GM19467 (cell line): ENCODE data around the gene ZNF521.
A peak's percentile ranks its signal among the peaks of the same experiment; 100 is the strongest.

ENCODE experiments used
- ATAC-seq: cut with Tn5 transposase; IDR thresholded peaks from one replicate; pipeline ENCODE4 v1.9.1; 2021; ENCODE audit warnings: mild to moderate bottlenecking, moderate library complexity; ENCODE audit not compliant: unreplicated experiment

ZNF521 gene

GRCh38 chr18:25351777-25352628 lies at the start of gene ZNF521:
ZNF521 (minus strand) TSS chr18:25352166; CDS start chr18:25350946, 1,220 bp downstream.
- peak; percentile 55 for ATAC-seq

- no peak for ATAC-seq
Observed at GRCh38 chr18:25399554-25399953, 47.6 kb upstream of the ZNF521 start.

GRCh38 chr18:25392192-25392591 lies 40.2 kb upstream of the ZNF521 start:
- no peak for ATAC-seq

DNA sequence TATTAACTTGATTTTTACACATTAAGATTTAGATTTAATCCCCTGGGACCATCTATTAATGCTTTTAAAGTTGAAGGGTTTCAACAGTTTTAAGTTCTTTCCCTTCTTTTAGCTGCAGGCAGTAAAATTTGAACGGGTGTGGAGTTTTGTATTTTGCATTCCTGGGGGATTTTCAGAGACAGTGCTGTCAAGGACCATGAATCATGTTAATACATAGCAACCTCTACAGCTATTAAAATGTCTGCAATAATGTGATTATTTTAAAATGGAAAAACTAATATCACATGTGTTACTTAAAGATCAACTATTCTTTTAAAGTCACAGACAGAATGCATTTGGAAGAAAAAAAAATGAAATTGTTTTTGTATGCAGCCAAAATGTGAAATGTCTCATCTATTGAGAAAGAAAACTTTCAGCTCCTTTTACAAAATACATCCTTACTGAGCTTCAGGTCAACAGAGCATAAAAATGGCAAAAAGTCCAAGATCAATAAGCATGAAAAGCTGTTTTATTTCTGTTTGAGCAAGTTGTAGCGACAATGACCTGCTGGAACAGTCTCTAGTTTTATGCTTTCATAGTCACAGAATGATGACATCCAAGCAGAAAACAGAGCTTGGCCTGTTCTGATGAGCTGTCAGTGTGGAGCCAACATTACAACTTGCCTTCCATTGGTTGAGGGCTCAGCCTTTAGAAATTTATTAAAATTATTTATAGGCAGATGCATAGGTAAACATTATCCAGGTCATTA lies 21.6 kb upstream of the ZNF521 start:
- ATAC-seq = no peak

DNA sequence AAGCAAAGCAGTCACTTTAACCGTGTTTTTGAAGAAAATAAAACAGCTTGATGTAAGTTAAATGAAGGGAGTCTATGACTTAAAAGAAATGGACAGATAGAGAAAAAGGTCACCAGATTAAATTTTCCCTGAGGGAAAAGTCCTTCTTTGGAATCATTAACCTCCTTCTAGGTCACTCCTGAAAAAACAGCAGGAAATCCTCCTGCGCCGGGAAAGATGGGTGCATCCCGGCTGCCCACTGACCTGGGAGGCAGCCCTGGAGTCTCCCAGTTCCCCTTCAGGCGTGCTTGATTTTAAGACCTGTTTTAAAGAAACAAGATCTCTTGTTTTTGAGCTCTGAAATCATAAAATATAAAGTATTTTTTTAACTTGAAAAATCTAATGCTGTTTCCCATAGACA lies 18.4 kb upstream of the ZNF521 start:
- no peak for ATAC-seq

DNA sequence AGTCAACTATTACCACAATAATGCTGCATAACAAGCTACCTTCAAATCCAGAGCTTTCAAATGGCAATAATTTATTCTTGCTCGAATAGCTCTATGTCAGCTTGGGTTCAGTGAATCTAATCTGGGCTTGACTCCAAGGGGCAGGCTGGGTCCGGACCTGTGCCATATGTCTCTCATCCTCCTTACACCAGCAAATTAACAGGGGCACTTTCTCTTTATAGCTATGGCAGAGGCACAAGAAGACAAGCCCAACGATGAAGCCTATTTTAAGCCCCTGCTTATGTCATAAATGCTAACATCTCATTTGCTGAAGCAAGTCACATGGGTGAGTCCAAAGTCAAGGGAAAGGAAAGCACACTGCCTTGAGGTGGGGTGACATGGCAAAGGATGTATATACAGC lies 13.3 kb upstream of the ZNF521 start:
- ATAC-seq = no peak

DNA sequence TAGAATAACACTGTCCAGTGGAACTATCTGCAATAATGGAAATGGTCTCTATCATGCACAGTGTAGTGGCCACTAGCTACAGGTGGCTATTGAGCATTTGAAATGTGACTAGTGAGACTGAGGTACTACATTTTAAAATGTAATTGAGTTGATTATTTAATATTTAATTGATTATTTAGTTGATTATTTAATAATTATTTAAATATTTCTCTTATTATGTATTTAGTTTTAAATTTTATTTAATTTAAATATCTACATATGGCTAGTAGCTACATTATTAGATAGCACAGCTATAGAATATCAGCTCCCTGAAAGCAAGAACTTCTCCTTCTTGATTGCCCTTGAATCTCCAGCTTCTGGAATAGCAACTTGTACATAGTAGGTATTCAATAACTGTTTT lies 12.8 kb upstream of the ZNF521 start:
- no peak for ATAC-seq

DNA sequence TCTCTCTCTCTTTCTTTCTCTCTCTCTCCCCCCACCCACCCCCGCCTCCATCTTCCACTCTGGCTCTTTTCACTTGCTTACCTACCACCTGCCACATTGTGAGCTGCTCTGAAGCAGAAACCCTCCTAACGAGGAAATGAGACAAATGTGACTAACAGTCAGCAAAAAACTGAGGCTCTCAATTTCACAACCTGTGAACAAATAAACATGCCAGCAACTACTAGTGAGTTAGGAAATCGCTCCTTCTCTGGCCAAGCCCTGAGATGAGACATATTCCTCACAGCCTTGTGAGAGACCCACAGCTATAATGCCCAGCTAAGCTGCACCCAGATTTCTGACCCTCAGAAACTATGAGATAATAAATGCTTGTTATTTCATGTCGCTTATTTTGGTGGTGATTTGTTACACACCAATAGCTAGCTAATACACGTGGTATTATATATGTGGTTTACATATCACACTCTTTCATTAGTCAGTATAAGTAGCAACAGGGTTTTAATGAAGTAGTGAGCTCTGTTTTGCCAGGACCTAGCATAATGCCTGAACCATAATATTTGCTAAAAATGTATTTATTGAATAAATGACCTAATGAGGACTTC lies 8.4 kb upstream of the ZNF521 start:
- no peak for ATAC-seq

GRCh38 chr18:25353080-25353479 lies 1.1 kb upstream of the ZNF521 start:
- no peak for ATAC-seq

DNA sequence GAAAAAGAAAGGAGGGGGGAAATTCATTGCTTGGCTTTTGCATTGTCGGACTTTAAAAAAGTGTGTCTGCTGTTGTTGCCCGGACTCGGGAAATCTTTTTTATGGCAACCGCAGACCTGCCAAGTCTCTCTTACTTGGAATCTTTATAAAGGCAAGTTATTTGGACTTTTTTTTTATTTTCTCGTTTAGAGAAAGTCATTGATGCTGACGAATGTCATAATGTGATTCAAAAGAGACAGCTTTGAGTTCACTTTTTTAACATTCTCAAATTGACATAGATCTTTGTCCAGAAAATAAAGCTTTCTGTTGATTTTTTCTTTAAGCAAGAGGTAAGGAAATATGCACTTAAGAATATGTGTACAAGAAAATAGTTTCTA lies 651 bp upstream of the ZNF521 start:
- no peak for ATAC-seq

GRCh38 chr18:25351280-25351775 lies 638 bp downstream of the ZNF521 start:
- ATAC-seq = no peak

DNA sequence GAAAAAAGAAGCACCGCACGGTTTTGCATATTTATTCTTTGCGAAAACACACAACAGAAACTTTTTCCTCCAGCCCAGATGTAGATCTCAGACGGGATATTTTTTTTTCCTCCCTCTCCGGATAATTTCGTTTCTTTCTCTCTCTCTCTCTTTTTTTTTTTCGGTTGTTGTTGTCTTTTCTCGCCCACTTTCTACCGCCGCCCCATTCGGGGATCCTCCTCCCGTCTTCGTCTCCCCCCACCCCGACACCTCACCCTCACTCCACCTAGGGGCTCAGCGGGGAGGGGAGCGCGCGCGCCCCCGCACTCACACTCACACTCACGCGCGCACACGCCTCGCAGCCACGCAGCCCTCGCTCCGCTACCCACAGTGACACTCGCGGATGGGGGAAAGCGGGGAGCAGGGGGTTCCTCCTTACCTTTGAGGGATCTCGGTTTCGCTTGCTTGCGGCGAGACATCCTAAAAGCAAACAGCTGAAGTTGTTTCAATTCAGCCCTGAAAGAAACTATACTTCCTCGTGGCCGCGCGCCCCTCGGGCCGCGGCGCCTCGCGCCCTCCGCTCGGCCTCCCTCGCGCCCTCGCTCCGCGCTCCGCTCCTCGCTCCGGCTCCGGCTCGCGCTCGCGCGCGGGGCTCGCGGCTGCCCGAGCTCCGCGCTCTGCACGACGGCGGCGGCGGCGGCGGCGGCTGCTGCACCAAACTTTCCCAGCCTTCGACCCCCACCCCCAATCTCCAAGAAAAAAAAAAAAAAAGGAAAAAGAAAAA lies 1.3 kb downstream of the ZNF521 start:
- peak; percentile 38 for ATAC-seq

DNA sequence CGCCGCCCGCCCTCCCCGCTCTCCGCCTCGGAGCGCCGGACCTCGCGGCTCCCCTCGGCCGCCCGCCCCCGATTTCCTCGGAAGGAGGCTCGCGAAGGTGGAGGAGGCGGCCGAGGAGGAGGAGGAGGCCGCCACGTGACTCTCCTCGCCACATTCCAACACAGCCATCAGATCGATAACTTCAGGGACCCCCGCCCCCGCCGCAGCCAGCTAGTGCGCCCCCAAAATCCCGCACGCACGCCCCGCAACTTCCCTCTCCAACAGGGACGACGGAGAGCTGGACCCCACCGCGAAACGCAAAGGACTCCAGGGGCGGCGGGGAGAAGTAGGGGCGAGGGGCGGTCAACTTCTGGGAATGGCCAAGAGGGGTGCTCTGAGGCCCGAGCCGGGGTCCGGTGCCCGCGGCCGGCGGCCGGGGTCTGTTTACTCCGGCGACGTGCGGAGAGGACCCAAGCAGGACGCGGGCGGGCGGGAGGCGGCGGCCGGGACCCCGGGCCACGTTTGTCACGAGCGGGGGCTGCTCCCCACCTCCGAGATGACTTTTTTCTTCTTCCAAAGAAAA lies 2.0 kb downstream of the ZNF521 start:
- ATAC-seq = no peak

DNA sequence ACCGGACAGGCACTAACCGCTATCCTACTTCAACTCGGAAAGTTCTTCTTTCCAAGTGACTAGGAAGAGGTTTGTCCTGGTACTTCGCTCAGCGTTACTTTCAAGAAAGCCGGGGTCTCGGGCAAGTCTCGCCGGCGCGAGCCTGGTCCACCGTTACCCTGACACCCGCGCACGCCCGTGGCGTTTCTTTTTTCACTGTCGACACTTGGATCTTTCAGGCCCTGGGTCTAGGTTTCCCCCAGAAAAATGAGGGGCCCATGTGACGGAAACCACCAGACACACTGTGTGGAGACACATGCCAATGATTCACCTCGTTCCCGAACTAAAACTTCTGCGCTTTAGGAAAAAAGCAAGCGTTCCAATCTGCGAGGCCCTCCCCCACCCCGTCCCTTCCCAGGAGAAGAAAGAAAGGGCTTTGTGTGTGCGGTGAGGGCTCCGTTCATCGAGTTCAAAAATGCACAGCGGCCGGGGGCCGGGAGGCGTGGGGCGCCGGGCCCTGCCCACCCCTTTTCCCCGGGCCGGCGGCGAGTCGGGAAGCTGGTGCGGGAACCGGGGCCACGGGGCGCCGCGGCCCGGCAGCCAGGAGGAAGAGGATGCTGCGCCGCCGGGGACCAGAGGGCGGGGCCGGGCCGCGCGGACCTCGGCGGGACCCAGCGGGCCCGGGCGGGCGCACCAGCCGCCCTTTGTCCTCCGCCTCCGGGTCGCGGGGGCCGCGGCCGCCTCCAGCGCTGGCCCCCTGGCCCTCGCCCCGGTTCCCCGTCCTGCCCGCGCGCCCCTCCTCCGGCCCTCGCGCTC lies 2.6 kb downstream of the ZNF521 start:
- no peak for ATAC-seq

DNA sequence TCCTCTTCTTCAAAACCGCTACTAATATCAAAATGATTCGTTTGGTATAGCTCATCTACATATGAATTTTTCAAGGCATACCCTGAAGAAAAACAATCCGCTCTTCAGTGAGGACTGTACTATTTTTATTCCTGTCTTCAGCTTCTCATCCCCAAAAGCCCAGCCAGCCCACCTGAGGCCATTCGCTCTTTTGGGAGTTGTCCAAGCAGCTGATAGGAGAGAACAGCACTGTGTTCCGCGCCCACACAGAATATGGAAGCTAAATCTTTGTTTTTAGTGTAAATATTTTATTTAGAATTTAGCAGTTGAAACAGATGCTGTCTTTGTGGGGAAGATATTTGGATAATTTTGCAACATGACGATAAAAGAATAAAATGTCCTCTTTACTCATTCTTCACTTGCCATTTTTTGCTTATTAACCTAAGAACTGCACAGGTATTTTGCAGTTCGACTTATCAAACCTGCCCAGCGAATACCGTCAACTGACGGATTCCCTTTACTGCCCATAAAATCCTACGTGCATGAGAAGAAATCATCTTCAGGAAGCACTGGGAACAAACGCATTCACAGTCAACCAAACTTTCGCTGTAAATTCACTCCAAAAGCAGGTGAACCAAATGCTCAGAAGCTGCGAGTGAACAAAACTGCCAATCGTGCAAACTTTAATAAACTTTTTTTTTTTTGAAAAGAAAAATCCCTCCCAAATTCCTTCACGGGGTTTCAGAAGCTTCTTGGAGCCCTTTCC lies 3.4 kb downstream of the ZNF521 start:
- ATAC-seq = no peak

- ATAC-seq = no peak
Observed at GRCh38 chr18:25346561-25346960, 5.4 kb downstream of the ZNF521 start.

- no peak for ATAC-seq
Observed at GRCh38 chr18:25345081-25345866, 6.7 kb downstream of the ZNF521 start.

- ATAC-seq = no peak
Observed at GRCh38 chr18:25341831-25342230, 10.1 kb downstream of the ZNF521 start.
